ENCODE results near the gene MGAT5.

MGAT5 gene

DNA sequence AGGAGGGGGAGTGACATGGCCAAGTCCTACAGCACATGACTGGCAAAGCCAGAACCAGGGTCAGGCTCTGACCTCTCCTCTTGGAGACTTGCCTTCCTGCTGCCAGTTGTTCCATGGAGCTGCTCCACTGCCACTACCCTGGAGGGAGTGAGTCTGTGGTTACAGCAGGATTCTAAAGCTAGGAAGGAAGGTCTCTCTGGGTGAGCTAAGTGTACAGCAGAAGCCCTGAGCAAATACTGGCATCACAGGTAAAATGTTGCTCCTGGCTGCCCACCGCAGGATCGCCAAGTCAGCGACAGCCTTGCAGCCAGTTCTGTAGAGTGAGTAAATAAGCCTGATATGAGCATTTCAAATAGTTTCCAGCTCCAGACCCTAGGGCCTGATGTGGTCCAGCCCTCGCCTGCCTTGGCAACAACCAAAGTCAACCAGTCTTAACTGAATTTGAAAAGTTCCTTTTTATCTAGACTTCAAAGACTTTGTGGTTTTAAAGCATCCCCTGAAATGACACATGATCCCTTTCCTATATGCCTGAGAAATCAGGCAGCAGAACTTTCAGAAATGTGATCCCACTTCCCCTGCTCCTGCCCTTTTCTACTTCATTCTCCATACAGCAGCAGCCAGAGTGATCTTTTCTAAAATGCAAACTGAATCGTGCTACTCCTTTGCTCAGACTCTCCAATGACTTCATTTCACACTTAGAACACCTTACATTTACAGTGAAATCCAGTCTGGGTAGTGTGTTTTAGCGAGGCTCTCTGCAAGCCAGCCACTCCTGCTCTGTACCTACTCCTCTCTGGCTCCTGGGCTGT lies 114.3 kb downstream of the MGAT5 start:
- no peak for DNase-seq (ENCODE audit: low spot score)

DNA sequence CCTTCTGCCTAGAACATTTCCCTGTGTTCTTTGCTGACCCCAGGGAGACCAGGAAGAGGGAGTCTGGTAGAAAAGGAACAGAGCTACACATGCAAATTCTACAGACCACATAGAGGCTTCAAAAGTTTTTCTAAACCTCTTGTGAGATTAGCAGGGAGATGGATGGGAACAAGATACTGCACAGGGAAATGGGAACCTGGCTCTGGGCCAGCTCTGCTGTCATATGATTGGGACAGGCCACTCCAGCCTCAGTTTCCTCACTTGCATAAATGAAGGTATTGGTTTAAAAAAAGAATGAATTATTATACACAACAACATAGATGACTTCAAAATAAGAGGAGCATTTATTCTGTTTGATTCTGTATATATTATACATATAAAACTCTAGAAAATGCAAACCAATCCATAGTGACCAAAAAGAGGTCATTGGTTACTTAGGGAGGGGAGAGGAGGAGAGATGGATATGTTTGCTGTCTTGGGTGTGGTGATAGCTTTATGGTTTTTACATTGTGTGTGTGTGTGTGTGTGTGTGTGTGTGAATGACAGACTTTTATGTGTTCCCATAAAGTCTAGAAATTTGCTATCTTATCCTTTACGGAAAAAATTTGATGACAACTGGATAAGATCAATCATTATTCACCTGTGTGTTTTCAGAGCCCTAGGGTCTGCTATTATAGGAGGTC lies 115.5 kb downstream of the MGAT5 start:
- no peak for DNase-seq (ENCODE audit: low spot score)

DNA sequence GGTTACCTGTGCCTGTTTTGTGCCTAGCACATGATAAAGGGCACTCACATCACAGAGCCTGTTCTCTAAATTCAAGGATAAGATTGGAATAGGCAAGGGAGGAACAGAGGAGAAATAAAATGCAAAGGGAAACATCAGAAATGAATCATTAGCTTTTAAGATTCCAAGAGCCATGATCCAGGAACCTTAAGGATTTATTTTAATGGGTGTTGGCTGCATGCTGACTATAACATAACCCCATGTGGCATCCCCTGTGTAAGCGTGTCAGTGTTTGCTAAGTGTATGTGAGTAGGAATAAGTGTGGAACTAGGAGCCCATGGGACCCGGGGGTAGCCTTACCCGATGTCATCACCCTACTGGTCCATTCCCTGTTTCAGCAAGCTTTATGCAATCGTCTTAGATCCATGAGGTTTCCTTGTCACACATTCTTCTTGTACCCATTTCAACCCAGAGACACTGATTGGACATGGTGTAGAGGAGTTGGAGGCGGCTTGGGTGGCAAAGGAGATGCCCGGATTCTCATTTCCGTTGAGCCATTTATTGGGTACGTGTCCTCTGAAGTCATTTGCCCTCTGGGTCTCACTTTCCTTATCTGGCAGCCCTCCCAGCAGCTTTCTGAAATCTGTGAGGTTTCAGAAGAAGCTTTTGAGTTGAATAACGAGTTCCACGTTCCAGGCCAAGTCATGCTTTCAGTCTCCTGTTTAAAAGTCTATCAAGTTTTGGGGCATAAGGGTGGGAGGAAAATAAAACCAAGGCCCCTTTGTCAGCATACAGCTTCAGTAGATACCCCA lies 117.0 kb downstream of the MGAT5 start:
- DNase-seq (ENCODE audit: low spot score) = no peak

DNA sequence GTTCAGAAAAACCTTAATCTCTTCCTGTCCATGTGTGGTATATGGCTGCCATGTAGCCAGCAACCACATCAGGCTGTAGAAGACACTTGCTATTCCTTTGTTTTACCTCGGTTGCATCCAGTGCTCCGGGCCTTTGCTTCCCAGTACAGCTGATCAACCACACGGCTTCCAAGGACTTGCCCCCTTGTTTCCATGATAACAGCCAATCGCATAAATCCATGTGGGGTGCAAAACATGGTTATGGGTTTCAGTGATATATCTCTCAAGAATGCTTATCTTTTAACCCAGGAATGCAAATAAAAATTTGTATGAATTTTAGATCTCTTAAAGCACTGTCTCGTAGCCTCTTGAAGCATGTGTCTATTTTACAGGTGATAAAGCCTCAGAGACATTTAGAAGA lies 118.3 kb downstream of the MGAT5 start:
- no peak for DNase-seq (ENCODE audit: low spot score)

DNA sequence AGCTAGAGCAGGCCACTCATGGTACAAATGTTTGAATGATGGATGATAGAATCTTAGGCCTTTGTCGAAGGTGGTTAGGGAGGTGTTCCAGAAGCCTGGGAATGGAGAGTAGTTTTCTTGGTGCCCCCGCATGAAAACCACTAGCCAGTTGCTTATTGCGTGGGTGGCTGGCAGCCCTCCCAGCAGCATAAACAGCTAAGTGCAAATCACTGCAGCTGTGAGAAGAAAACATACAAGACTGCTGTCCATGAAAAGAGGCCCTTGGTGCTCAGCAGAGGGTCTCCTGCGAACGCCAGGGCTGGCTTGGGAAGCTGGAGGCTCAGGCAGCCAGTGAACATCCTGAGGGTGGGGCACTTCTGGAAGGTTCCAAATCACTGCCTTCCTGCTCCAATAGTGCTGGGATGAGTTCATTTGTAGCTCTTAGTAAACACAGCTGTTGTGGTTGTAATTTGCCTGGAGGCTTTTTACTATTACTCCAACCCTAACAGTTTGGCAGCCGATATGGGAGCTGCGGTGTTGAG lies 118.8 kb downstream of the MGAT5 start:
- DNase-seq (ENCODE audit: low spot score) = peak; percentile 51

DNA sequence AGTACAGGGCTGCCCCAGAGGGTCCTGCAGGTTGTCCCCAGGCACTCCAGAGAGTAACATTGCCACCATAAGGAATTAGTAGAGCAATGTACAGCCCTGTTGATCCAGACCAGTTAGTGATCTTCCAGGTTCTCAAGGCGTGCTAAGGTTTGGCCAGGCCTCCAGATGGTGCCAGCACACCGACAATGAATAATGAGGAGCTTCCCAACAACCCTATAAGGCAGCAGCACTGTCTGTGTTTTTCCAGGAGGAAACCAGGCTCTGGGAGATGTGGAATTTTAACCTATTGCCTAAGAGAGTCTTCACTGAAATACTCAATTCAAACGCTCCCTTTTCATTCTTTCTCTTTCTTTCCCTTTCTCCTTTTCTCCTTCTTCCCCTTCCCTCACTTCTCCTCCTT lies 122.1 kb downstream of the MGAT5 start:
- DNase-seq (ENCODE audit: low spot score) = peak; percentile 88

DNA sequence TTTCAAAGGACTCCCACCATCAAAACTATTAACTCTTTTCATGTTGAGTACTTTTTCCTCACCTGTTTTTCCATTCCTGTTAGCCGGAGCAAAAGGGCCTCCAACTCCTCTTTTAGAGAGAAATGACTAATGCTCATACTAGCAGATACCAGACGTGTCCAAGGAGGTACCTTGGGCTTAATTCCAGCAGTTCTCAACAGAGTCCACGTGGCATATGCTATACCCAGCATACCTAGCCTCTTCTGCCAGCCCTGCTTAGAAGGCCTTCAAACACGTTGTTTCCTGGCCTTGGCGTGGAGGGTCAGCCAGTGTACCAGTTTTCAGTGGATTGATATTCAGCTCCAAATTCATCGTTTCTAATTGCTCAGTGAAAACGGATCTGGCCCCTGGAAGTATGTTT lies 123.9 kb downstream of the MGAT5 start:
- DNase-seq (ENCODE audit: low spot score) = no peak

DNA sequence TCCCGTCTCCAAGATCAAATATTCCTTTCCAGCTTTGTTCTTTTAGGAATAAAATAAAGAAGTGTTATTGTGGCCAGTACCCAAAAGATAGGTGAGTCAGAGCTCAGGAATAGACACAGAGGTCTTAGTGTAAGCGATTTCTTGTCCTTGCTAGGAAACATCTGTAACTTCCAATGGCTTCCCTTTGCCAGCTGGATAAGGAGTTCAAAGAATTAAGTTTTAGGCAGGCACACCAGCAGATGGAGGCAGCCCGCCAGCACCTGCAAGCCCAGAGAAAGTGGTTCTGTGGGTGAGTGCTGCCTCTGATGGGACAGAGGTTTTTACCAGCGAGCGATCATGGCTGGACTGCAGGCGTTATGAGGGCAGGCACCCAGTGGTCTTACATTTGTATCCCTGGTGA lies 125.4 kb downstream of the MGAT5 start:
- DNase-seq (ENCODE audit: low spot score) = no peak

DNA sequence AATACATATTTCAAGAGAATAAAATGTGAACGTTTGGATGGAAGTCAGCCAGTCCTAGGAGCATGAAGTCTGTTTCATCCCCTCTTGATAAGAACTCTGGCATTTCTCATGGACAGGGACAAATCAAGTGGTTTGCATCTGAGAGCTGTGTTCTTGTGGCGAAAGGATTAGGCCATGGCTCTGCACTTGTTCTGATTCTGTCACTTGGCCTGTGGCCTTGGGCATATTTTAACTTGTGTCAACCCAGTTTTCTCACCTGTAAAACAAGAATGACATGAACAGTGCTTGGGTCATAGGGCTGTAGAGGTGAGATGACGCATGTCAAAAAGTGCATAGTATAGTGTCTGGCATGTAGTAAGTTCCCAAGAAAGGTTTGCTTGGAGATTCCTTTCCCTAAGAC lies 125.8 kb downstream of the MGAT5 start:
- no peak for DNase-seq (ENCODE audit: low spot score)

DNA sequence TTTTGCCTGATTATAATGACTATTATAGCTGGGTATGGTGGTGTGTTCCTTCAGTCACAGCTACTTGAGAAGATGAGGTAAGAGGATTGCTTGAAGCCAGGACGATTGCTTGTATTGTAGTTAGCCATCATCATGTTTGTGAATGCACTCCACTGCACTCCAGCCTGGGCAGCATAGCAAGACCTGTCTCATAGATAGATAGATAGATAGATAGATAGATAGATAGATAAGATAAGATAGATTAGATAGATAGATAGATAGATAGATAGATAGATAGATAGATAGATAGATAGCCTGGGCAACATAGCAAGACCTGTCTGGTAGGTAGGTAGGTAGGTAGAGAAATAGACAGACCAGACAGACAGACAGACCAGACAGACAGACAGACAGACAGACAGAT lies 127.3 kb downstream of the MGAT5 start:
- no peak for DNase-seq (ENCODE audit: low spot score)

DNA sequence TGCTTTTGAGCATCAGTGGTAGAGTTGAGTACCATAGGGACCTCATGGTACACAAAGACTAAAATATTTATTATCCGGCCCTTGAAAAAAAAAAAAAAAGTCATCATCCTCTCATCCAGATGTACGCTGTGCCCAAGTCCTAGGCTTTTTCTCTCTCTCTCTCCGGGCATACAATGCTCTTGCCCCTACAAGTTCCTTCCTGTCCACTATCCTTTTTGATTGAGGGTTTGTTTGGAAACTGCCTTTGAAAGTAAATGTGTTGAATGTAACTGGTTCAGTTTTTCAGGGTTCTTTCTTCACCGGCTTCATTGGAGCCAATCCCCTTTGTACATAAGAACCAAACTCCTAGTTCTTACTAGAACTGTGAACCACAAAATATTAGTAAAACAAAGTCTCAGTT lies 130.3 kb downstream of the MGAT5 start:
- no peak for DNase-seq (ENCODE audit: low spot score)

DNA sequence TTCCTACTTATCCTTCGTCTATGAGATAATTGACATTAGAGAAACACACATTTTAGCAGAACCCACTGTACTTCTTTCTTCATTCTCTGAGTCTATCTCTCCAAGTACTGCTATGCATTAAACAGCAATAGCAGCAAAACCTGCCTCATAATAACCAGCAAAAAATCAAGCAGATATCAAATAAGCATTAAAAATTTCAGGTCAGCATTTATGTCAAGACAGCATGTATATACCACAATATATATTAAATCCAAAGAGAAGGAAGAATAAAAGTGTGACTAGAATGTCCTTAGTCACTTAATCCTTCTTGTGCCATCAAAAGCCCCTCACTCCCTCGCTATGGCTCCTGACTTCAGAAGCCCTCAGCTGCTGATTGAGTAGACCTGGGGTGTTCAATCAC lies 131.3 kb downstream of the MGAT5 start:
- DNase-seq (ENCODE audit: low spot score) = no peak

DNA sequence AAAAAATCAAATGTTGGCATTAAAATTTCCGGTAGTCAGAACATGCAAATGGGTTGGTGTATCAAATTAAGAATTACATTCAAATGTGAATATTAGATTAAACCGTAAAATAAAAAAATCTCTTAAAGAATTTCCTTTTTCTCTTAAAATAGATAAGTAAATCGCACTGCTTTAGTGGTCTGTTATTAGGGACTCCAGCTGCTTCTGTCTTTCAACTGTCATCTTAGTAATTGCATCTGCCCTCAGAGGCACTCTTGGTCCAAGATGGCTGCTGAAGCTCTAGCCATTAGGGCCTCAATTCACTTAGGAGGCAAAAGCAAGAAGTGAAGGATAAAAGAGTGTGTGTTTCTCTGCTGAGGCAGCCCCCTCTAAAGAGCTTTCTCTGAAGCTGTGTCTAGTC lies 132.4 kb downstream of the MGAT5 start:
- no peak for DNase-seq (ENCODE audit: low spot score)

DNA sequence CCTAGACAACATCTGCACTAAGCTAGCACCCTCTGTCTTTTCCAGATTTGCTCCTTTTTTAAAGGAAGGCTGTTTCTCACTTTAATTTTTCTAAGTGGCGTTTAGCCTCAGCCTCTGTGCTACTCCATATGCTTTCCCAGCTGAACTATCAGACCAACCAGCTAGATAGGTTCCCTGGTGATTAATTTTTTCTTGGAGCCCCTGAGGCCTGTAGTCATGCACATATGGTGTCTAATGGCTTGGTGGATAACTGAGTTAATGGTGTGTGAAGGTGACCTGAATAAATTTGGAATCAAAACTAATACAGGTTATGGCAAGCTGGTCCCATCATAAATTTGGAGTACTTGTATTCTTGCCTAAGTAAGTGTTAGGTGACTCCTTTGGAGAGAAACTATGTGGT lies 135.5 kb downstream of the MGAT5 start:
- no peak for DNase-seq (ENCODE audit: low spot score)

DNA sequence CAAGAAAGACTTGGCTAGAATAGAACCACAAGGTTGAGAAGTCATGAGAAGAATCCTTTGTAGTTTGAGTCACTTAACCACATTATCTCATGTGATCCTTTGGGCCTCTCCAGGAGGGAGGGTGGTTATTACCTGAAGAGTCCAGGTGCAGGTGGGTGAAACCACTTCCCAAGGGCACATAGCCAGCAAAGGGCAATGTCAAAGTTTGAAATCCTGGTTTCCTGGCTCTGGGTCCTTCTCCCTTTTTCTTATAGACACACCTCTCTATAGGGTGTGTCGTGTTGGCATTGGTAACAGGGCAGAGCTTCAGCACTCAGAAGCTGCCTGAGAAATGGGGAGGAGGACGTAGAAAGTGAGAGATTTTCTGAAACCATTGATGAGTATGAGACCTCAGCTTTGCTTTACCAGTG lies 137.9 kb downstream of the MGAT5 start:
- no peak for DNase-seq (ENCODE audit: low spot score)

DNA sequence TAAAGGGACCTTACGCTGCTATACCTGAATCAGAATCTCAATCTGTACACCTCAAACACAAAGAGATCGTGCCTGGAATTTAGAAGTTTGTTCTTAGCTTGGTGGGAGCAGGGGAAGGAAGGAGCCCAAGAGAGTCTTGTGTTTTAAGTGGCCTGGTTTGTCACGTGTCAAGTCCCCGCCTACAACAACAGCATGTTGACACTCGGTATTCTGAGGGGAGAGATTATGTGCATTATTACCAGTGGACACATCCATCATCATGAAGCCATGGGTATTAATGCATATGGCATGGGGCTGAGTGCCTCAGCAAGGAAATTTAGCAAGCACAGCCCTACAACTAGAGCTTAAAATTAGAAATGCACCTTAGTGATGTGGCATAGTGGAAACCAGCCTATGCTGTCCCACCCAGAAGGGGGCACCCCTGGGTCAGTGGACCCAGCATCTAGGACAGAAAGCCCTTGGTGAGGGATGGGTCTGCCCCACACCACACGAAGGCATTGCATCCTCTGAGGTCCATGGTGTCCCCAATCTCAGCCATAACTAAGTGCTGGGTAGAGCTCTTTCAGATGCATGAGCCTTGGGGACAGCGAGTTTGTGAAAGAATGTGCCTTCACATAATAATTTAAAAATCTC lies 138.7 kb downstream of the MGAT5 start:
- DNase-seq (ENCODE audit: low spot score) = no peak

DNA sequence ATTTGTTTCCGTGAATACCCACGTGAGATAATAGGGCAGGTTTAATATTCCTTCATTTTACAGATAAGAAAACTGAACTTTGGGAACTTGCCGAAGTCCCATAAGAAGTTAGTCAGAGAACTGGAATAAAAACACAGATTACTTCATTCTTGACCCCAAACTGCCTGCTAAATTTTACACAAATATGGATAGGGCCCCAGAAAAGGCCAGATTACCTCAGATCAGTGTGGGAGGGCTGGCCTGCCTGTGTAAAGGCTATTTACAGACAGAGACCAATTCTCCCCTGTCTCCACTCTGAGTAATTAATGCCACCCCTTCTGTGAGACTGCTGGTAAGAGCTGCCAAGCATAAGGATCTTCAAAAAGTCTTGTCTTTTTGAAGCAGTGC lies 139.2 kb downstream of the MGAT5 start:
- DNase-seq (ENCODE audit: low spot score) = no peak

DNA sequence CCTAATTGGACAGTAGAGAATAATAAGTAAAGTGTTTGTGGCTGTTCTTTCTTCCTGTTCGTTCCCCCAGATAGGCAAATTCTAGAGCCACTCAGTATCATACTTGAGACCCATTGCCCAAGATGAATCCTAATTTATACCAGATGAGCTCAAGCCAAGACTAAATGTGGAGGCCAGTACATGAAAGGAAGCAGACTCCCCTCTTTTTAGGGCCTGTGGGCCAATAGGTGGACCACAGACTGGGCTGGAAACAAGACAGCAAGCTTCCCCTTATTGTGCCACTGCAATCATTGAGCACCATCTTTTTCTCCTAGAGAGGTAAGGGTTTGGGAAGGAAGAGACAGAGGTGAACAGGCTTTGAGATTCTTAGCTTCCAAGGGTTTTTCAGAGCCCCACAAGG lies 141.9 kb downstream of the MGAT5 start:
- no peak for DNase-seq (ENCODE audit: low spot score)

DNA sequence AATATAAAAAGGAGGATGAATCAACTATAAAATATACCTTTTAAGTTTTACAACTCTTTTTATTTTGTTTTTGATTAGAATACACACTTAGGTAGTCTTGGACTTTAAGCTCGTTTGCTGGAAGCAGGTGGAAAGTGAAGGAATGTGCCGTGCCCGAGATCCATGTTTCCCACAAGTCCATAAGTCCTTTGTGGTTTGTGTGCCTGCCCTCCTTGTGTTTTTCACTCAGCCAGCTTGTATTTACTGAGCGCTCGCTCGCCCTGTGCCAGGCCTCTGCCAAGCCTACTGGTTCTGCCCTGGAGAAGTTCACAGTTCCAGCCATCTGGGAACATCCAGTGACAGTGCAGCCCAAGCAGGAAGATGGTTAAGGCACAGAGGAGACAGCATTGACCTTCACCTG lies 142.6 kb downstream of the MGAT5 start:
- peak; percentile 59 for DNase-seq (ENCODE audit: low spot score)

DNA sequence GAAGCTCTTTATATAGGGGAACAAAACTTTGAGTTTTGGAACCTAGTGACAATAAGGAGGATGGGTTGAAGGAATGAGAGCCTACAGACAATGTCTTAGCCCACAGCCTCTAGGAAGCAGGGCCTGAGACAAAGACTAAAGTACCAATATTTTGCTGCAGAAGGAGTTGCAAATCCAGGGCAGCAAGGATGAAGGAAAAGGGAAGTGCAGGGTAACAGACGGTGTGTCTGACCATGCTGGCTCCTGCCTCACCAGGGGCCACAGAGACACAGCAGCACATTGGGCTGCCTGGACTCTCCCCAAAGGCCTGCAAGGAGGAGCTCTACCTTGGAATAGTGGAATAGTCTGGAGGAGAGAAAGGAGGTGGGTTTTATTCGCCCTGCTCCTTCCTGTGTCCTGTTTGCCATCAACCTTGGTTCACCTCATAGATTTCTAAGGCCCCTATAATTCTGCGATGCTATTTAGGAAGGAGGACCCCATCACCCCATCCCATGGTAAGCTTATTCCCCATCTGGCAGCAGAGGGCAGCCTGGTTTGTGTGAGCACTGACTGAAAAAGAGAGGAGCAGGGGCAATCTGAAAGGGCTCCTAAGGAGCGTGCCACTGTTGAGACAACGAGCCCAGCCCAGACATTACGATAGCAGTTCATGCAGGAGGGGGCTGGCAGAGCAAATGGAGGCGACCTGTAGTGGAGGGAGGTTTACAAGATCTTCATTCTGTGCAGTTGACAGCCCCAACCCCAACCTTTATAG lies 143.4 kb downstream of the MGAT5 start:
- DNase-seq (ENCODE audit: low spot score) = no peak

DNA sequence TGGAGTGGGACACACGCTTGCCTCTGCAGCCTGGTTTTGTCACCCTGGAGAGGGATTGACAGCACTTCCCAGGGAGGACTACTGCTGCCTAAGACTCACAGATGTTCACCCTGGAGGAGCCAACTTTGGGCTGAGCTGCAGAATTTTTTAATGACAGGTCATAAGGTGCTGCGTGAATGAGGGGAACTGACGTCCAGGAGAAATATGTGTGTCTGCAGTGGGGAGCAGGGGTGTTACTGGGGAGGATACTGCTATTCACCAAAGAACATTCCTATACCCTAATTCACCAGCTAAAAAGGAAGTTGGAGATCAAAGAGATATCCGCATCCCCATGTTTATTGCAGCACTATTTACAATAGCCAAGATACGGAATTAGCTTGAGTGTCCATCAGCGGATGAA lies 144.4 kb downstream of the MGAT5 start:
- no peak for DNase-seq (ENCODE audit: low spot score)

DNA sequence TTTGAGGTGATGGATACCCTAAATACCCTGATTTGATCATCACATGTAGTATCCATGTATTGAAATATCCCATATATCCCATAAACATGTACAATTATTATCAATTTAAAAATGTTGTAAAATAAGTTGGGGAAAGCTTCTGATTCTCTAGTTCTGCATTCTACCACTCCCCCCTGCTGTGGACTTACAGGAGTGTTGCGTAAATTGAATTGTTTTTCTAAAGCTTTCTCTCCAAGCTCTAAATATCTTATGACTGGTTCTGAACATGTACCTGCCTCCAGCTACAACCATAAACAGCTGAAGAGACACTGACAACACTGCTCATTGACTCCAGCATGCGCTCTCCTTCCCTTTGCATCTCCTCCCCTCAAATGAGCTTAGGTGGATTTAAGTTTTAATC lies 145.2 kb downstream of the MGAT5 start:
- no peak for DNase-seq (ENCODE audit: low spot score)

Measured in pons (tissue), 1 donor.